GM19035 (cell line): Measurements from ENCODE around the gene ZNF524.
A peak's percentile ranks its signal among the peaks of the same experiment; 100 is the strongest.

Source experiments
- ATAC-seq: cut with Tn5 transposase; IDR thresholded peaks from one replicate; pipeline ENCODE4 v1.9.1; 2021; ENCODE audit not compliant: unreplicated experiment

Gene ZNF524

GRCh38 chr19:55641426-55642152, 41.5 kb downstream of the ZNF524 start:
- no peak for ATAC-seq

GRCh38 chr19:55642153-55643002, 42.3 kb downstream of the ZNF524 start:
- no peak for ATAC-seq

DNA sequence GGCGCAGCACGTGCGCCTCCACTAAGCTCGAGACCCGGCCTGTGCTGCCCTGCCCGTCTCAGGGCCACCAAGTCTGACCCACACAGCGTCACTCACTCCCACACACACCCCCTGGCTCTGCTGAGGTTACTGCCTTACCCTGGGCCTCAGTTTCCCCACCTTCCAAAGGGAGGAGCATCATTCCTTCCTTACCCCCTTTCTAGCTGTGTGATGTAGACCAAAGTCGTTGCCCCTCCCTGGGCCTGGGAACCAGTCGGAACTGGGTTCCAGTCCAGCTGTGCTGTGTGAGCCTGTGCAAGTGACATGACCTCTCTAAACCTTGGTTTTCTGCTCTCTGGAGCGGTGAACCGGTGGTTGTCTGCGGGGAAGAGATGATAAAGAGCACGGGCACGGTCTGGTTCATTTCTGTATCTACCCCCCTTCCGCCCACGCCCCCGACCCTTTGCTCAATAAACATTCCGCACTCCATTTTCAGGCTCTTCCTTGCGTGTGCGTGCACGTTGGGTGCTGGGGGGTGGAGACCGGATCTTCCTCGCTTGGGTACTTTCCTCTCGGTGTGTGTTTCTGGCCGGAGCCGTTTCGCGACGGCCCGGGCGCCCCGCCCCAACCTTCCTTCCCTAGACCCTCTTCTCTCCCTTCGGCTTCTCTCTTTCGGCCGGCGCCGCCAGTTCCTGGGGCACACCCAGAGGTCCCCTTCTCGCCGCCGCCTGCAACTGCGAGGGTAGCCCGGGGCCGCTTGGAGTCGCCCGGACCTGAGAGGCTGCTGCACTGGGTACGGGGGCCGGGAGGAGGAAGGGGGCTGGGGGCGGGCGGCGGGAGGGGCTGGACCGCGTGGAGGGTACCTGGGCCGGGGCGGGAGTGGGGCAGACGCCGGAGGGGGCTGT, 43.2 kb downstream of the ZNF524 start, which contains the start of gene ZNF581:
Gene ZNF581 (plus strand): TSS at position 647 of the 884 bp plus-strand sequence. CDS start 923 bp downstream, outside the sequence.
- ATAC-seq = peak; percentile 33

GRCh38 chr19:55643887-55644176, 43.7 kb downstream of the ZNF524 start:
- no peak for ATAC-seq

- ATAC-seq = no peak
Observed at GRCh38 chr19:55644191-55644833, 44.2 kb downstream of the ZNF524 start.

- ATAC-seq = no peak
Observed at GRCh38 chr19:55644842-55645511, 44.9 kb downstream of the ZNF524 start.

DNA sequence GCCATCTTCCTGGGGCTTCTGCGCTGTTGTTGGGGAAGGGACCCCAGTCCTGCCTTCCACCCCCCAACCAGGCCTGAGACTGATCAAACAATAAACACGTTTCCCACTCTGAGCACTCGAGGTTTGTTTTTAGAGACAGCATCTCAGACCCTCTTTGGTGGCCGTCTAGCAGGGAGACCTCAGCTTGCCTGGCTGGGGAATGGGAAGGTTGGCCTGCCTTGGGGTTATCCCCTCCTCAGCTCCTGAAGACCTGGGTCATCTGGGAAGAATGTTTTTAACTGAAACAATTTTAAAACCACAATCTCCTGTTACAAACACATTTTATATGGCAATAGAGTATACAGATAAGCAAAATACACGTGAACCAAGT, 45.4 kb downstream of the ZNF524 start:
- no peak for ATAC-seq

DNA sequence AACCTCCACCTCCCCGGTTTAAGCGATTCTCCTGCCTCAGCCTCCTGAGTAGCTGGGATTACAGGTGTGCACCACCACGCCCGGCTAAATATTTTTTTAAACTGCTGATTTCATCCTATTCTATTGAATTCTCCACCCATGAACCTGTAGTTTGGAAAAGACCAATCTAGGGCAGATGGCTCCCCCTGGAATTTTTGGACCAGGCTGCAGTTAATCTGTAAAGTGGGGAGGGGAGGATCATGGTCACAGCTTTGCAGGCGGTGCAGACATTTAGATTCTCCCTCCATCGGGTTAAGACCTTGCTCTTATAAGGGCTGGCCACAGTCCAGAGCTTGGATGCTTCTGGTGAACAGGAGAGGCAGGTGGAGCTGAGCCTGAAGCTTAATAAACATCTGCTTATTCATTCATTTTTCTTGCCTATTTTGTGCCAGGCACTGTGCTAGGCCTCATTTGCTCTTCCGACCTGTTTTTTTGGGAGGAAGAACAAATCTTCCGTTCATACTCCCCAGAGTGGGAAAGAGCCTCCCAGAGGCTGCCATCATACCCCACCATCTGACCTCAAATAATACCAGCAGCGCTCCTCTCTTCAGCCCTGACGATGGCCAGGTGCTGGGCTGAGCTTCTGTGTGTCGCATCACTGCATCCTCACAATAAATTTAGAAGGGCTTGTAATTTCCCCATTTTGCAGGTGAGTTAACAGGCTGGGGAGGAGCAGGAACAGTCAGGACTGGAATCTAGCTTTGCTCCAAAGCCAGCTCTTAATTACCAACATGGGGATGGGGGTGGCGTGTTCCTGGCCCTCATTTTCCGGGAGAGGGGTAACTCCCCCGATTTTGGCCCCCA, 47.0 kb downstream of the ZNF524 start:
- no peak for ATAC-seq

DNA sequence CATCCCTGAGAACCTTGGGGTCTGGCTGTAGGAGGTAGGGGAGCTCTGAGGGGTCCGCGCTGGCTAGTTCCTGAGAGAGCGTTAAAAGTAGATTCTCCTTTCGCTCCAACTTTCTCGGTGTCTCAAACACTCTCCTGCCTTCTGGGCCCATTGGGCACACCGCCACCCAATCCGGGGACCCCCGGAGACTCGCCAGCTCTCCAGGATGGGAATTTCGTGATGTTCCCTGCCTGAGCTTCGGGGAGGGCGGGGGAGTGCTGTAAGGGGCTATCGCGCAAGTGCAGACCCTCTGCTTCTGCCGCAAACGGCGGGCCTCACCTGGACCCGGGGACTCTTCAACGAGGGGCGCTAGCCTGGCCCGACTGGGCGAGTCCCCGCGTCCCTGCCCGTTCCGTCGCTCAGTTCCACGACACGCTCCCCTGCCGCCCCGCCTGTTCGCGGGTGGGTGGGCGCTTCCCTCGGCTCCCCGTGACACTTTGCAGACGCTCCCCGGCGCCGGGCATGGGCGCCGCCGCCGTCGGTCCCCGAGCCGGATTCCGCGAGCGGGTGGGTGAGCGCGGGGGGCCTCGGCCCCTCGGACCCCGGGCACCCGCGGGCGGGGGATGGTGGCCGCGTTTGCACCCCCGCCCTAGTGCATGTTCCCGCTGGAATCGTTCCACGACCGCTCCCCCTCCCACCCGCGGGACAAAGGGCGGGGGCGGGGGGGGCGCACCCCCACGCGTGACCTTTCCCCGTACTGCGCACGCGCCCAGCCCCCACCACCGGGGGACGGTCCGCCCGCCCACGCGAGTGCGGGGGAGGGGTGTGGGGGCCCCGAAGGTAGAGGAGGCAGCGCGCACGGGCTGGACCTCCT, 47.9 kb downstream of the ZNF524 start, which contains the start of gene CCDC106:
Gene CCDC106 (plus strand): TSS at position 481 of the 853 bp plus-strand sequence. CDS start 835 bp downstream, outside the sequence.
- no peak for ATAC-seq

GRCh38 chr19:55648585-55649267, 48.6 kb downstream of the ZNF524 start:
- no peak for ATAC-seq

- ATAC-seq = no peak
Observed at GRCh38 chr19:55649268-55650125, 49.4 kb downstream of the ZNF524 start.

DNA sequence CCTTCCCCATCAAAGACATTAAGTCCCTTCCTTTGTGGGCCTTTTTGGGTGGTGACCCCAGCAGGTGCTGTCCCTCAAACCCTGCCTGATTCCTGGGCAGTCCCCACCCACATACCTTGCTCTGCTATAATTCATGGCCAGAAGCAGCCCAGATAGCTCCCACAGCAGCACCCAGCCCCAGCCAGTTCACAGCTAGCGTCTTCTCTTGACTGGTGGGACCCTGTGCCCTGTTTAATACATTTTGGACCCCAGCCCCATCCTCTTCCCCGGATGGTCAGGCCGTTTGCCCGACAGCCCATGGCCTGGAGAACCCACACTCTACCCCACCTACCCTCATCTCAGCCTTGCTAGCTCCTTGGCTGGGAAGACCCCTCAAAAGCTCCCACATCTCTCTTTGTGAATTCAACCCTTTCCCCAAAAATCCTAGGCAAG, 50.1 kb downstream of the ZNF524 start:
- no peak for ATAC-seq

- no peak for ATAC-seq
Observed at GRCh38 chr19:55650602-55651230, 50.6 kb downstream of the ZNF524 start.

GRCh38 chr19:55651236-55651635, 51.1 kb downstream of the ZNF524 start:
- ATAC-seq = no peak

- ATAC-seq = no peak
Observed at GRCh38 chr19:55652311-55653128, 52.4 kb downstream of the ZNF524 start.
